H1 (cell line): ENCODE measurements around the gene SCAND1. TPM values are rescaled to one million over a fixed set of nuclear protein-coding genes. Genes with fewer than 3 reads are reported as not detected.
A peak's percentile ranks its signal among the peaks of the same experiment; 100 is the strongest.

ENCODE experiments used
- CTCF ChIP-seq, 3 experiments: IDR thresholded peaks; 1 replicate in 2 of 3; 2 replicates in 1 of 3; pipeline versions ENCODE4 v1.5.1 to v1.6.1; 2011; ENCODE audit warnings: low read length in 3 of 3, mild to moderate bottlenecking in 3 of 3, inconsistent platforms in 2 of 3, low read depth in 1 of 3, moderate library complexity in 1 of 3; ENCODE audit not compliant: insufficient read depth in 1 of 3; ENCODE audit errors: control extremely low read depth in 1 of 3
- EZH2 ChIP-seq: fragments of 200-600 bp; sonication (generic); IDR thresholded peaks from 2 replicates; pipeline ENCODE4 v1.7.1; 2012; ENCODE audit warnings: low read depth, mild to moderate bottlenecking, moderate library complexity, low read length, inconsistent platforms; ENCODE audit not compliant: severe bottlenecking
- GTF2F1 ChIP-seq: IDR thresholded peaks from 2 replicates; pipeline ENCODE4 v1.6.1; 2012; ENCODE audit warnings: low read depth, low read length, improper control_type of control experiment, borderline replicate concordance
- JUND ChIP-seq: IDR thresholded peaks from 2 replicates; pipeline ENCODE4 v1.6.1; 2011; ENCODE audit warnings: mild to moderate bottlenecking, improper control_type of control experiment, low read length
- KDM4A ChIP-seq: IDR thresholded peaks from one replicate; pipeline ENCODE4 v1.7.1; 2012; ENCODE audit warnings: low read depth, mild to moderate bottlenecking, moderate library complexity, low read length, inconsistent platforms; ENCODE audit not compliant: severe bottlenecking
- MAFK ChIP-seq: IDR thresholded peaks from 2 replicates; pipeline ENCODE4 v1.6.1; 2012; ENCODE audit warnings: low read depth, mild to moderate bottlenecking, improper control_type of control experiment, low read length
- POLR2A ChIP-seq, 2 experiments: IDR thresholded peaks; 1 replicate in 1 of 2; 2 replicates in 1 of 2; pipeline ENCODE4 v1.6.1; 2011; ENCODE audit warnings: low read depth in 2 of 2, low read length in 2 of 2, mild to moderate bottlenecking in 2 of 2; ENCODE audit errors: control extremely low read depth in 1 of 2
- POU5F1 ChIP-seq: IDR thresholded peaks from 2 replicates; pipeline ENCODE4 v1.6.1; 2011; ENCODE audit warnings: low read depth, mild to moderate bottlenecking, low read length, moderate library complexity
- RAD21 ChIP-seq, 2 experiments: IDR thresholded peaks in 1 of 2; conservative IDR thresholded peaks in 1 of 2; 2 replicates each; pipeline ENCODE4 v1.6.1; 2011; ENCODE audit warnings: low read depth in 2 of 2, low read length in 2 of 2, improper control_type of control experiment in 1 of 2, inconsistent platforms in 1 of 2, mild to moderate bottlenecking in 1 of 2, moderate library complexity in 1 of 2
- SUZ12 ChIP-seq: fragments of 200-600 bp; sonication (generic); IDR thresholded peaks from 2 replicates; pipeline ENCODE4 v1.6.1; 2012; ENCODE audit warnings: mild to moderate bottlenecking, inconsistent platforms, low read length, moderate library complexity, mixed read lengths
- TEAD4 ChIP-seq: IDR thresholded peaks from 2 replicates; pipeline ENCODE4 v1.6.1; 2012; ENCODE audit warnings: low read depth, low read length, inconsistent platforms, mixed read lengths
- YY1 ChIP-seq: IDR thresholded peaks from 2 replicates; pipeline ENCODE4 v1.6.1; 2011; ENCODE audit warnings: low read depth, mild to moderate bottlenecking, low read length
- polyA plus RNA-seq, 7 experiments: library from polyadenylated mRNA; depleted of rRNA in 3 of 7; stranded (reverse) in 5 of 7; unstranded in 2 of 7; fragments of >200 nt in 5 of 7; fragments of 200-250 nt in 2 of 7; gene quantifications; 1 replicate in 5 of 7; 2 replicates in 1 of 7; 4 replicates in 1 of 7; pipeline versions ENCODE4 v1.2.1 to v1.2.3, GENCODE V29; 2011 to 2013; ENCODE audit warnings: missing spikeins in 2 of 7, mixed read lengths in 2 of 7
- total RNA-seq: library from RNA; stranded (reverse); fragmentation: NEBNext Ultra II Directional; extraction: Animal tissue kit (Norgen Biotek cat#: 25700); gene quantifications from 2 replicates; pipeline ENCODE4 v1.2.1, GENCODE V29; 2021

The SCAND1 gene
- total and polyA plus RNA-seq, 2 of the 8 experiments (the other 6 are each of a cell fraction or from before 2014, with no cell fraction given) = 73.1 to 83.7 TPM

GRCh38 chr20:35994994-35995453 is 40.7 kb upstream of the SCAND1 start (continued):
- TF ChIP-seq GTF2F1 (no peak), MAFK (no peak), RAD21 (IDR thresholded peaks at IDR 0.05 in 1 of 2, conservative IDR thresholded peaks at IDR 0.05 in 1 of 2; ENCODE audit: low read depth in 2 of 2, low read length in 2 of 2) (peak; percentile 90 to 94), CTCF (IDR thresholded peaks at IDR 0.05; ENCODE audit: control extremely low read depth in 1 of 3, insufficient read depth in 1 of 3, low read depth in 1 of 3, low read length in 3 of 3) (peak; percentile 88 to 92 (median 92)), SUZ12 (no peak), EZH2 (no peak), POU5F1 (no peak), JUND (no peak), KDM4A (no peak), YY1 (peak; percentile 68), POLR2A (IDR thresholded peaks at IDR 0.05; ENCODE audit: control extremely low read depth in 1 of 2, low read depth in 2 of 2, low read length in 2 of 2) (no peak), TEAD4 (no peak)
